Measurements from ENCODE around the gene RRP1B.

GRCh38 chr21:43721206-43721605 lies 61.8 kb downstream of the RRP1B start:
- TF ChIP-seq, protein P1, sequence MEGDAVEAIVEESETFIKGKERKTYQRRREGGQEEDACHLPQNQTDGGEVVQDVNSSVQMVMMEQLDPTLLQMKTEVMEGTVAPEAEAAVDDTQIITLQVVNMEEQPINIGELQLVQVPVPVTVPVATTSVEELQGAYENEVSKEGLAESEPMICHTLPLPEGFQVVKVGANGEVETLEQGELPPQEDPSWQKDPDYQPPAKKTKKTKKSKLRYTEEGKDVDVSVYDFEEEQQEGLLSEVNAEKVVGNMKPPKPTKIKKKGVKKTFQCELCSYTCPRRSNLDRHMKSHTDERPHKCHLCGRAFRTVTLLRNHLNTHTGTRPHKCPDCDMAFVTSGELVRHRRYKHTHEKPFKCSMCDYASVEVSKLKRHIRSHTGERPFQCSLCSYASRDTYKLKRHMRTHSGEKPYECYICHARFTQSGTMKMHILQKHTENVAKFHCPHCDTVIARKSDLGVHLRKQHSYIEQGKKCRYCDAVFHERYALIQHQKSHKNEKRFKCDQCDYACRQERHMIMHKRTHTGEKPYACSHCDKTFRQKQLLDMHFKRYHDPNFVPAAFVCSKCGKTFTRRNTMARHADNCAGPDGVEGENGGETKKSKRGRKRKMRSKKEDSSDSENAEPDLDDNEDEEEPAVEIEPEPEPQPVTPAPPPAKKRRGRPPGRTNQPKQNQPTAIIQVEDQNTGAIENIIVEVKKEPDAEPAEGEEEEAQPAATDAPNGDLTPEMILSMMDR (IDR thresholded peaks at IDR 0.05; ENCODE audit: insufficient read depth, low read depth, low read length): no peak
- no peak for TF ChIP-seq EZH2 (IDR thresholded peaks at IDR 0.05; ENCODE audit: insufficient read depth, low read length)
